Tibial nerve (tissue), 4 donors: ENCODE data around the gene PER1.

Experiments used
- EP300 ChIP-seq, 2 donors: sonication (generic); formaldehyde crosslinking; IDR thresholded peaks; one replicate each; pipeline ENCODE4 v1.6.1; 2017; ENCODE audit warnings: antibody characterized with exemption in 2 of 2, mild to moderate bottlenecking in 1 of 2
- TF ChIP-seq, protein P1 (sequence below), 5 experiments: fragments of 200-600 bp in 3 of 5; fragments of 450-650 bp in 2 of 5; sonication (generic) in 3 of 5; IDR thresholded peaks; one replicate each; pipeline ENCODE4 v1.5.1; 2016 to 2019; ENCODE audit warnings: antibody characterized with exemption in 5 of 5, mild to moderate bottlenecking in 3 of 5, moderate library complexity in 2 of 5

DNA sequence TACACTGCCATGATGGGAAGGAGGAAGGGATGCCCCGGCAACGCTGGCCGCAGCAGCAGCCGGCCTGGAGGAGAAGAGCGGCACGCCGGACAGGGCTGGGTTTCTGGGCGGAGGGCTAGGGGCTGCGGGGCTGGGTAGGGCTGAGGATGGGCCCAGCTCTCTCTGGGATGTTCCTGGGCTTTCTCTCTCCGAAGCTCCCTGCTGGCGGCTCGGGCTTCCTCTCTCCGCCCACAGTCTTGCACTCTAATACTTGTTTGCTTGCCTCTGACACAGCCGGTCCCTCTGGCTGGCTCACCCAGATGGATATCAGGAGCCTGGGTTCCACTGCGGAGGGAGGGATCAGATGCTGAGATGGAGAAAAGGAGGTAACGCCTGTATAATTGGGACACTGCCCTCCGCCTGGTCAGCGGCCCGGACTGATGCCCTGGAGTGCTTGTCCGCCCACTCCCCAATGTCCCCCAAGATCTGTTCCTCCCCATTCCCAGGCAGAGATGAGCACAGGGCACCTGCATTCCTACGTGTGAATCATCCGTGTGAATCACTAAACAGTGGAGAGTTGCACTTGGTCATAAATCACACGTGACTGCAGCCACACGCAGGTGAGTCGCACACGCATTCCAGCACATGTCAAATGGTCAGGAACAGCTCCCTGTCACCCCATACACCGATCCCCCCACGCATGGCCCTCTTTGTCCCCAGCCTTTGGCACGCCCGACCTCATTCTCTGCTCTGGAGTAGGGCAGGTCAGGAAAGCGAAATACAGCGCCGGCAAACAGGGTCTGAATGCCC, 34.0 kb downstream of the PER1 start, which contains the start of gene ALOXE3:
- TF ChIP-seq, protein P1, sequence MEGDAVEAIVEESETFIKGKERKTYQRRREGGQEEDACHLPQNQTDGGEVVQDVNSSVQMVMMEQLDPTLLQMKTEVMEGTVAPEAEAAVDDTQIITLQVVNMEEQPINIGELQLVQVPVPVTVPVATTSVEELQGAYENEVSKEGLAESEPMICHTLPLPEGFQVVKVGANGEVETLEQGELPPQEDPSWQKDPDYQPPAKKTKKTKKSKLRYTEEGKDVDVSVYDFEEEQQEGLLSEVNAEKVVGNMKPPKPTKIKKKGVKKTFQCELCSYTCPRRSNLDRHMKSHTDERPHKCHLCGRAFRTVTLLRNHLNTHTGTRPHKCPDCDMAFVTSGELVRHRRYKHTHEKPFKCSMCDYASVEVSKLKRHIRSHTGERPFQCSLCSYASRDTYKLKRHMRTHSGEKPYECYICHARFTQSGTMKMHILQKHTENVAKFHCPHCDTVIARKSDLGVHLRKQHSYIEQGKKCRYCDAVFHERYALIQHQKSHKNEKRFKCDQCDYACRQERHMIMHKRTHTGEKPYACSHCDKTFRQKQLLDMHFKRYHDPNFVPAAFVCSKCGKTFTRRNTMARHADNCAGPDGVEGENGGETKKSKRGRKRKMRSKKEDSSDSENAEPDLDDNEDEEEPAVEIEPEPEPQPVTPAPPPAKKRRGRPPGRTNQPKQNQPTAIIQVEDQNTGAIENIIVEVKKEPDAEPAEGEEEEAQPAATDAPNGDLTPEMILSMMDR (IDR thresholded peaks at IDR 0.05), result no peak
- no peak for TF ChIP-seq EP300 (IDR thresholded peaks at IDR 0.05)
